NCI-H460 (cell line): ENCODE data around the gene ADIPOQ. TPM values are rescaled to one million over a fixed set of nuclear protein-coding genes. Genes with fewer than 3 reads are reported as not detected.
"Not testable (repeated sequence)": the region's sequence is repeated elsewhere in the genome, so short reads cannot be mapped to it uniquely, and the experiment has no call there.

Source experiments
- DNase-seq: peaks from one replicate; pipeline ENCODE4 v3.0.0-alpha.2; 2016; ENCODE audit warnings: low read depth; ENCODE audit errors: extremely low read depth
- total RNA-seq: library from RNA; depleted of rRNA; stranded (reverse); fragments of >200 nt; shearing (Covaris generic); gene quantifications from 2 replicates; pipeline ENCODE4 v1.2.3, GENCODE V29; 2014; rRNA removed

The ADIPOQ gene
- total RNA-seq, 1 experiment from 2014 or later, result not detected

DNA sequence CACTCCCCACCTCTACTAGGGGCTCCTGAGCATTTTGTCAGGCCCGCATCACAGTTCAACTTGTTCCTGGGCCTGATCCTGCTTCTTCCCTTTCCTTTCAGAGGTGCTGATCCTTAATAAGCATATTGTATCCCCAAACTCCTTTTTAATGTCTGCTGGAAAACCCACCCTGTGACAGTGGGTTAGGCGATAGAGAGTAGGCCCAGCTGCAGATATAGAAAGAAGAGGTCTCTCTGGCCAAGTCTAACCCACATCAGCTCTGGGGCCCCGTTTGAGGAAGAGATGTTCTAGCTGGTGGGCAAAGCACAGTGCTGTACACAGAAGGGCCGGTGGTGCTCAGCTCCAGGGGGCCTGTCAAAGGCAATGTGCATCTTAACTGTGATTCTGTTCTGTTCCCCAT is 53.5 kb downstream of the ADIPOQ start:
- no peak for DNase-seq

DNA sequence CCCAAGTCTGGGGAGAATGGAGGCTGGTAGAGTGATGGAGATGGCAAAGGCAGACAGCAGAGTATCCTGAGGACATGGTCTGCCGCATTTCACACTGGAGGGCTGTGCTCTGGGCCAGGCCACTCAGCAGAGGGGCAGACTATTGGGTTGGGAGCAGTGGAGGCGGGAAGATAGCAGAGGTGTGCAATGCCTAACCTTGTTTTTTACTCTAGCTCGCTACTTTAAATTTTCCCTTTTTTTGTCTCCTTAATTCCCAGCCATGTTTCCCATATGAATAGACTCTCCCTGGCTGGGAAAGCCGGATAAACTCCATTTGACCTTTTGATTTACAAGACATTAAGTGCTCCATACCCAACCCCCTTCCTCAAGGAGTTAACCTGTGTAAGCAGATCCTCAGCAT is 54.4 kb downstream of the ADIPOQ start:
- no peak for DNase-seq

GRCh38 chr3:186901135-186901734 is 58.7 kb downstream of the ADIPOQ start:
- DNase-seq, result peak; percentile 77

DNA sequence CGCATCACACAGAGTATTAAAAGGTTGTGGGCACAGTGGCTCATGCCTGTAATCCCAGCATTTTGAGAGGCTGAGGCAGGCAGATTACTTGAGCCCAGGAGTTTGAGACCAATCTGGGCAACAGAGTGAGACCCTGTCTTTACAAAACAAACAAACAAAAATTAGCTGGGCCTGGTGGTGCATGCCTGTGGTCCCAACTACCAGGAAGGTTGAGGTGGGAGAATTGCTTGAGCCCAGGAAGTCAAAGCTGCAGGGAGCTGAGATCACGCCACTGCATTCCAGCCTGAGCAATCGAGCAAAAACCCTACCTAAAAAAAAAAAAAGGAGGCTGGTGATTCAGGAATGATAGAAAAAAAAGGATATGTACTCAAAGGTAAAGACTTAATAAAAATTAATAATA is 59.6 kb downstream of the ADIPOQ start:
- no peak for DNase-seq

DNA sequence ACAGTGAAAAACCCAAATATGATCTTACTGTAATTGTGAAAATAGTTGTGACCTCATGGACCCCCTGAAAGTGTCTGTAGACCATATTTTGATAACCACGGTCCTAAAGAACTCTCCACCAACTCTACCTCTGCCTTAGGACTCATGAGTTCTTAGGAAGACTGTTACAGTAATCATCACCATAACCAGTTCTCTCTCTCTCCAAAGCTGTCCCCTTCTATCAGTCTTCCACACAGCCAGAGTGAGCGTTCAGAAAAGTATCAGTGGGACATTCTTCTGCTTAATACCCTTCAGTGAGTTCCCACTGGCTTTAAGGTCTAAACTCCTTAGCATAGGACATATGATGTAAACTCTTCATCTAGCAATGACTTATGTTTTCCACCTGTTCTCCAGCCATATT is 60.2 kb downstream of the ADIPOQ start:
- no peak for DNase-seq

DNA sequence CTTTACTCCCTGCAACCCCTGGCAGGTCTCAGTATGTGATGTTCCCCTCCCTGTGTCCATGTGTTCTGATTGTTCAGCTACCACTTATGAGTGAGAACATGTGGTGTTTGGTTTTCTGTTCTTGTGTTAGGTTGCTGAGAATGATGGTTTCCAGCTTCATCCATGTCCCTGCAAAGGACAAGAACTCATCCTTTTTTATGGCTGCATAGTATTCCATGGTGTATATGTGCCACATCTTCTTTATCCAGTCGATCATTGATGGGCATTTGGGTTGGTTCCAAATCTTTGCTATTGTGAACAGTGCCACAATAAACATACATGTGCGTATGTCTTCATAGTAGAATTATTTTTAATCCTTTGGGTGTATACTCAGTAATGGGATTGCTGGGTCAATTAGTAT is 61.2 kb downstream of the ADIPOQ start:
- DNase-seq, result not testable (repeated sequence)

- DNase-seq, result not testable (repeated sequence)
These were observed 64.6 kb downstream of the ADIPOQ start for GRCh38 chr3:186907075-186907474.

Other genes starting within 250 kb of the ADIPOQ start
- gene AHSG, start 229.7 kb upstream of the ADIPOQ start, total RNA-seq, result not detected in 2 replicates
- not detected in 2 replicates for gene FETUB, start 202.3 kb upstream of the ADIPOQ start, total RNA-seq
- 0.10 TPM in 1 of 2 replicates, not detected in the other for gene HRG, start 176.7 kb upstream of the ADIPOQ start, total RNA-seq
- gene KNG1, start 125.4 kb upstream of the ADIPOQ start, total RNA-seq, result not detected in 2 replicates
- gene EIF4A2, start 59.1 kb upstream of the ADIPOQ start, total RNA-seq, result 276 and 323 TPM in 2 replicates
- gene RFC4, start 36.2 kb upstream of the ADIPOQ start, total RNA-seq, result 50.3 and 65.4 TPM in 2 replicates
- gene ST6GAL1, start 87.8 kb downstream of the ADIPOQ start, total RNA-seq, result 14.0 and 18.8 TPM in 2 replicates